ENCODE measurements around the gene TMPRSS6. TPM values are rescaled to one million over a fixed set of nuclear protein-coding genes. Genes with fewer than 3 reads are reported as not detected.

Gene TMPRSS6
- total RNA-seq, 2 experiments from 2014 or later, result 10.7 to 10.9 TPM

DNA sequence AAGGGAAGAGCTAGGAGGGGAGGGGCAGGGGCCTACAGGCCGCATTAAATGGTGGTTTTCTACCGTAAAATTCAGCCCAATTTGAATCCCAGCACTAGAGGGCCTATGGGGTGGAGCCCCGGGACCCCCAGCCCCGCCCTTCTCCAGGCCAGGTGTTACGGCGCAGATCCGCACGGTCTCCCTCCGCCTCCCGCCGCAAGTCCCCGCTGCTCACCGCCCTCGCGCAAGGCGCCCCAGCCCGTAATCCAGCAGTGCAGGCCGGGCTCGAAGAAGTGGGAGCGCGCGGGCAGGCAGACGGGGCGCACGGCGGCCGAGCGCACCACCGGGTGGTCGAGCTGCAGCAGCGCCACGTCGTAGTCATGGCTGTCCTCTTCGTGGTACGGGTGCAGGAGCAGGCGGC, 40.7 kb downstream of the TMPRSS6 start:
- CTCF ChIA-PET, result interaction anchor here (1.4 kb wide), 1 partner anchor 130 kb away, joined by 3 read pairs; no protein-coding TSS in a partner anchor
- DNase-seq, result no peak

DNA sequence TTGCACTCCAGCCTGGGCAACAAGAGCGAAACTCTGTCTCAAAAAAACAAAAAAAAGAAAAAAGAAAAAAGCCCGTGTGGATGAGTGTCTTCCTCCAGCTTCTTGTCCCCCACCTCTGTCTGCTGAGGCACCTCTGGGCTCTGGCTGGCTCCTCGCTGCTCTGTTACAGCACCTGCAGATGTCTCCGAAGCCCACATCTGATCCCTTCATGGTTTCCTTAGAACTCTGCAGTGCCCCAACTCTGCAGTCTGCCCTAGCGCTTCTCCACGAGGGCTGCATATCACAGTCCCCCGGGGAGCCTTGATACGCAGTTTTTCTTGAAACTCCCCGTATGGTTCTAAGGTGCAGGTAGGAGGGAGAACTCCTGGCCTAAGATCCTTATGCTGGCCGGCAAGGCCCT, 42.1 kb downstream of the TMPRSS6 start:
- intact Hi-C loops (cut with micrococcal nuclease), result no loop called here
- Mint-ChIP-seq H3K4me1 (ENCODE audit: low read depth) (peaks cover 6% of the 10 kb centered on the region), H3K9me3 (no peaks in the 10 kb centered on the region), H3K27me3 (ENCODE audit: low read depth) (peaks cover 27% of the 10 kb centered on the region), H3K4me3 (no peak overlapping the region), H3K27ac (no peak overlapping the region), H3K36me3 (ENCODE audit: low read depth) (peaks cover 2% of the 10 kb centered on the region)
- no peak for DNase-seq
- CTCF ChIA-PET, result no interaction called here

More for the DNA sequence above, 40.7 kb downstream of the TMPRSS6 start:
- peaks cover 27% of the 10 kb centered on the region for H3K27me3 Mint-ChIP-seq (ENCODE audit: low read depth)
- intact Hi-C loops (cut with micrococcal nuclease), result no loop called here
- no peaks in the 10 kb centered on the region for H3K9me3 Mint-ChIP-seq
- no peak overlapping the region for H3K27ac Mint-ChIP-seq
- peaks cover 2% of the 10 kb centered on the region for H3K36me3 Mint-ChIP-seq (ENCODE audit: low read depth)
- H3K4me3 Mint-ChIP-seq, result no peak overlapping the region
- no peaks in the 10 kb centered on the region for H3K4me1 Mint-ChIP-seq (ENCODE audit: low read depth)

DNA sequence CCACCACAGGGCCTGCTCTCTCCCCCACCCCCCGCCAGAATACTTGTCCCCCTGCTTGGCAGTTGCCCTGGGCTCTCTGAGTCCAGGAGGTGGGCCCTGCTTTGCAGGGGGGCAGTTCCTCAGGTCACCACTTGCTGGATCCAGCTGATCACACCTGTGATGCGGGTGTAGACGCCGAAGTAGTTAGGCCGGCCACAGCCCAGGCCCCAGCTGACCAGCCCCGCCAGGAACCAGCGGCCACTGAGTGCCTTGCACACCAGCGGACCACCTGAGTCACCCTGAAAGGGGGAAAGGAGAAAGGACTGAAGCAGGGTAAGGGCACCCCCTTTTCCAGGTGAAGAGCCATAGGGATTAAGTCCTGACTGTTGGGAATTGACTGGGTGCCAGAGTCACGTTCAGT, 43.6 kb downstream of the TMPRSS6 start:
- CTCF ChIA-PET, result interaction anchor here (1.1 kb wide), 1 partner anchor 11 kb away, joined by 3 read pairs; no protein-coding TSS in a partner anchor
- intact Hi-C loops (cut with micrococcal nuclease), result no loop called here
- no peak overlapping the region for H3K27ac Mint-ChIP-seq
- H3K4me3 Mint-ChIP-seq, result no peak overlapping the region
- peaks cover 27% of the 10 kb centered on the region for H3K27me3 Mint-ChIP-seq (ENCODE audit: low read depth)
- H3K9me3 Mint-ChIP-seq, result no peaks in the 10 kb centered on the region
- DNase-seq, result no peak
- H3K36me3 Mint-ChIP-seq (ENCODE audit: low read depth), result peaks cover 2% of the 10 kb centered on the region
- peaks cover 14% of the 10 kb centered on the region for H3K4me1 Mint-ChIP-seq (ENCODE audit: low read depth)

DNA sequence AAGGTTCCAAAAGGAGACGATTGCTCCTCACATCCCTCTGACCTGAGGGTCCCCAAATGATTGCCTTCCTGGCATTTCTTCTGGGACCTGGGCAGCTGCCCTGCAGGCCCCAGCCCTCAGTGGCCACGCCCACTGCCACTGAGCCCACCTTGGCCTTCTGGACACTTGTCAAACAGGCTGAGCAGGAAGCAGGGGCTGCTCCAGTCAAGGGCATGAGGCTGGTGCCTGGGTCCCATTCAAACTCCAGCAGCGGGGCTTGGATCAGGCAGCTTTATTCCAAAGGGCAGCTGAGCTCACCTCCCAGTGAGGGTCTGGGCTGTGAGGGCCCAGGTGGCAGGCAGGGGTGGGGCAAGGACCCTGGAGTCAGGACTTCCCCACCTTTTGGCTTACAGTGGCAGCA, 44.3 kb downstream of the TMPRSS6 start:
- no peak overlapping the region for H3K27ac Mint-ChIP-seq
- CTCF ChIA-PET, result interaction anchor here (0.6 to 1.1 kb wide), 2 partner anchors 12 to 119 kb away, joined by 3 read pairs; no protein-coding TSS in a partner anchor

DNA sequence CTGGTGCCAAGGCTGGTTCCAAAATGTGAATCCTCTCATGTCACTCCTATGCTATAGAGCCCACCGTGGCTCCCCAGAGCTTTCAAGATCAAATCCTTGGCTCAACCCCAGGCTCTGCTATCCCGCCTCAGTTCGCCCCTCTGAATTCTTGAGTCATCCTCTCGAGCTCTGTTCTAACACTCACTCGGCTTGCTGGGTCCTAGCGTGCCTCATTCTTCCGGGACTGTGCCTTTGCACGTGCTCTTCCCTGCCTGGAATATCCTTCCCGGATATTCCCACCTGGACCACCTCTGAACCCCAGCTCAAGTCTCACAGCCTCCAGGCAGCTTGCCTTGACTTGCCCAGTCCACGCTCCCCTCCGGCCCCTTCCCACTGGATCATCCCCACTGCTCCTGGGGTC, 45.0 kb downstream of the TMPRSS6 start:
- Mint-ChIP-seq H3K4me1 (ENCODE audit: low read depth) (peaks cover 25% of the 10 kb centered on the region), H3K36me3 (ENCODE audit: low read depth) (peaks cover 2% of the 10 kb centered on the region), H3K27ac (no peak overlapping the region), H3K9me3 (no peaks in the 10 kb centered on the region), H3K27me3 (ENCODE audit: low read depth) (peaks cover 16% of the 10 kb centered on the region), H3K4me3 (no peak overlapping the region)
- no peak for DNase-seq
- CTCF ChIA-PET, result no interaction called here
- intact Hi-C loops (cut with micrococcal nuclease), result no loop called here

More for the DNA sequence above, 44.3 kb downstream of the TMPRSS6 start:
- Mint-ChIP-seq H3K4me1 (ENCODE audit: low read depth) (peaks cover 20% of the 10 kb centered on the region), H3K27me3 (ENCODE audit: low read depth) (peaks cover 22% of the 10 kb centered on the region), H3K4me3 (no peak overlapping the region), H3K36me3 (ENCODE audit: low read depth) (peaks cover 2% of the 10 kb centered on the region), H3K9me3 (no peaks in the 10 kb centered on the region)
- no peak for DNase-seq
- intact Hi-C loops (cut with micrococcal nuclease), result no loop called here

DNA sequence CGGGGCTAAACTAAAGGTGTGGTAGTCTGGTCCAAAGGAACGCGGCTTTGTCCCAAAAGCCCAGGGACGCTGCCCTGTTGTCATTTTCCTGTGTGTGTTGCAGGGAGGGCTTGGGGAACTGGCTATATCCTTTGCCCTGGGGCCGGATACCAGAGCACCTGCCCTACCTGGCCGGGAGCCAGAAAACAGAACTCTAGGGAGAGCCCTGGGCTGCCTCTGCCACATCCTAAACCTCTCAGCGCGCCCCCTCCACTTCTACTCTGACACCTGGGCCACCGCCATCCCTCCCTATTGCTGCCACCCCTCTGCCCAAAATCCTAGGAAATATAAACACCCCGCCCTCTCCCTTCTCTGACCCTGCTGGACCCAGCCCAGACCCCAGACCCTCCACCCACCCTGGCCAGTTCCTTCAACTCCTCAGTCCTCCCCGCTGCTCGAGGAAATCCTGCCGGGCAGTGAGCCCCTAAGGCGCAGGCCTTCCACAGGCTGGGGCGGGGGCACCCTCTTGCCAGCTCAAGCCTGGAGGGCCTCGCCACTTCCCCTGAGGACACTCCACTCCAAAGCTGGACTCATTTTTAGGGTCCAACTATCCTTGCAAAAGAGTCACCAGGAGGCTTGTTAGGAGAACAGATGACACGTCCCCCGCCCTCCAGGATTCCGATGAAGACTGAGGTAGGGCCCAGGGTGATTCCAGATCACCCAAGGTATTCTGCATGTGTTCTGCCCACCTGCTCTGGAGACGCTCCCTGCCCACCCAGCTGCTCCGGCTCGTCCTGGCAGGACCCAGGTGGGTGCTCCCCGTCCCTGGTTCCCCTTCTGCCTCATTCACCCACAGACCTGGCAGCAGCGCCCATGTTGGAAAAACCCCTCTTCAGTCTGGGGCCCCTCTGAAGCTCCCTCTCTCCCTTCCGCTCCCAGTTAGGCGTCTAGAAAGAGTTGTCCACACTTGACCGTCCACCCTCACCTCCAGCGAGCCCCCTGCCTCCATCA, 45.8 kb downstream of the TMPRSS6 start:
- DNase-seq, result peak; percentile 21
- intact Hi-C loops (cut with micrococcal nuclease), result no loop called here
- CTCF ChIA-PET, result no interaction called here
- Mint-ChIP-seq H3K27ac (no peak overlapping the region), H3K4me3 (no peak overlapping the region), H3K36me3 (ENCODE audit: low read depth) (peaks cover 2% of the 10 kb centered on the region), H3K4me1 (ENCODE audit: low read depth) (peaks cover 25% of the 10 kb centered on the region), H3K9me3 (no peaks in the 10 kb centered on the region), H3K27me3 (ENCODE audit: low read depth) (peaks cover 12% of the 10 kb centered on the region)

DNA sequence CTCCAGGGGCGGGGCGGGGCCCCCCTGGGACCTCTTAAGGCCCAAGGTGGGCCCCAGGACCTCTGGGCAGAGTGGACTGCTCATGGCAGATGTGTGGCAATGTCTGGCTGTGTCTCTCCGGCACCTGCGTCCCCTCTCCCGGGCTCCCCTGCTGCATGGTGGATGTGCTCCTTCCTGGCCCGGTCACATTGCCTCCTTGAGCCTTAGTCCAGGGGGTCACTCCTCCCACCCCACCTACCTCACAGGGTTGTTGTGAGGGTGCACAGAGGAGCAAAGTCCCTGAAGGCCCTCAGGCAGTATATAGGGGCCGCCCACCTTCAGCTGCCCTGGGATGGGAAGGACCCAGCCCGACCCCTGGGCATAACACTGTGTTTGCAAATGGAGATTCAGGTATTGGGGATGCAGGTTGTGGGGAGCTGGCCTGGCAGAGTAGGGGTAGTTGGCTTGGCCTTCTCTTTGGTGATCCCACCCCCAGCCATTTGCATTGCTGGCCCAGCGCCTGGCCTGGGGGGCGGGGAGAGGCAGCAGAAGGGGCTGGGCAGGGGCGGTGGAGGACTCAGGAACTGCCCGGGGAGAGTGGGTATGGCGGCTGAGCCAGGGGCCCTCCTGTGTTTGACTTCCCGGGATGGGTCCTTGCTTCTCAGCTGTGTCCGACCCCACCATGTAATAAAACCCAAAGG, 46.7 kb downstream of the TMPRSS6 start:
- CTCF ChIA-PET, result no interaction called here
- intact Hi-C loops (cut with micrococcal nuclease), result no loop called here
- no peak for DNase-seq
- peaks cover 5% of the 10 kb centered on the region for H3K27me3 Mint-ChIP-seq (ENCODE audit: low read depth)
- H3K4me3 Mint-ChIP-seq, result no peak overlapping the region
- H3K36me3 Mint-ChIP-seq (ENCODE audit: low read depth), result peaks cover 2% of the 10 kb centered on the region
- no peaks in the 10 kb centered on the region for H3K9me3 Mint-ChIP-seq
- H3K27ac Mint-ChIP-seq, result no peak overlapping the region
- H3K4me1 Mint-ChIP-seq (ENCODE audit: low read depth), result peaks cover 25% of the 10 kb centered on the region

DNA sequence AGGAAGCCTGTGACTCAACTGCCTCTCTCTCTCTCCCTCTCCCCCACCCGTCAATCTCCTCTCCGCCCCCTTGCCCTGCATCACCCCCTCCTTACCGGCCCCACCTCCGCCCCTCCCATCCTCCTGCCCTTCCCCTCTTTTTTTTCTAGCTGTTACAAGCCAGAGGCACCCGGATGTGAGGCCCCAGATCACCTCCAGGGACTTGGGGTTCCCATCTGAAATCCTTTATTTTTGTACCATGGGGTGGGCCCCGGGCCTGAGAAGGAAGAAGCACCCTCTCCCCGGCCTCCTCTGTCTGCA, 47.2 kb downstream of the TMPRSS6 start:
- peak; percentile 18 for DNase-seq
- no peak overlapping the region for H3K4me3 Mint-ChIP-seq
- intact Hi-C loops (cut with micrococcal nuclease), result no loop called here
- CTCF ChIA-PET, result no interaction called here
- peaks cover 2% of the 10 kb centered on the region for H3K36me3 Mint-ChIP-seq (ENCODE audit: low read depth)
- H3K27me3 Mint-ChIP-seq (ENCODE audit: low read depth), result peaks cover 3% of the 10 kb centered on the region
- H3K27ac Mint-ChIP-seq, result no peak overlapping the region
- H3K4me1 Mint-ChIP-seq (ENCODE audit: low read depth), result peaks cover 25% of the 10 kb centered on the region
- no peaks in the 10 kb centered on the region for H3K9me3 Mint-ChIP-seq

DNA sequence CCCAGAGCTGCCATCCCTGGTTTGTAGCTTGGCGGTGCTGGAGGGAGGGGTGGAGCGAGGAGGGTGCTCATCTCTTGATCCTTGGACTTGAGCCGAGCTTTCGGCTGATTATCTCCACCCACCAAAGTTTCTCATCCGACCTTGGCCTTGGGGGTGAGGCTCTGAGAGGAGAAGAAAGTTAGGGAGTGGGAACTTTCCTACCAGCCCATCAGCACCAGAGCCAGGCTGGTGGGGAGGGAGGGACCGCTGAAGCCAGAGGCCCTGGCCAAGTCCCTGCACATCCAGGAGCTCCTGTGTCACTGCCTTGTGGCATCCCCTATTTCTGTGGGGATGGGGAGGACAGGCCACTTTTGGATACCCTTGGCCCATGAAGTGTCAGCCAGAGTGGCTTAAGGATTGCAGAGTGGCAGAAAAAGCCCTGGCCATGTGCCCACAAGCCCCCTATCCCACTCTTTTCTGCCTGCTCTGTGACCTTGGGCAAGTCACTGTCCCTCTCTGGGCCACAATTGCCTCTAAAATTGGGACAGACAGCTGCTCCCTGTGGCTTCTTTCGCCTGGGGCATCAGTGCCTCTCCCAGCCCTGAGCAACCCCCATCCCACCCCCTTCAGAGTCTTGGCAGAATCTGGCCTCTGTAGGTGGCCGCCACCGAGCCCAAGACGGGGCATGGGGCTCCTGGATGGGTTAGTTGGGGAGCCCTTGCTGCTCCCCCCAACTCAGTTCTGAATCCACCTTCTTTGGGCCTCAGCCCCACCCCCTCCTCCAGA, 47.7 kb downstream of the TMPRSS6 start:
- peaks cover 25% of the 10 kb centered on the region for H3K4me1 Mint-ChIP-seq (ENCODE audit: low read depth)
- H3K4me3 Mint-ChIP-seq, result no peak overlapping the region
- no peaks in the 10 kb centered on the region for H3K9me3 Mint-ChIP-seq
- CTCF ChIA-PET, result no interaction called here
- intact Hi-C loops (cut with micrococcal nuclease), result no loop called here
- H3K36me3 Mint-ChIP-seq (ENCODE audit: low read depth), result peaks cover 4% of the 10 kb centered on the region
- no peak for DNase-seq
- H3K27me3 Mint-ChIP-seq (ENCODE audit: low read depth), result no peaks in the 10 kb centered on the region
- no peak overlapping the region for H3K27ac Mint-ChIP-seq

DNA sequence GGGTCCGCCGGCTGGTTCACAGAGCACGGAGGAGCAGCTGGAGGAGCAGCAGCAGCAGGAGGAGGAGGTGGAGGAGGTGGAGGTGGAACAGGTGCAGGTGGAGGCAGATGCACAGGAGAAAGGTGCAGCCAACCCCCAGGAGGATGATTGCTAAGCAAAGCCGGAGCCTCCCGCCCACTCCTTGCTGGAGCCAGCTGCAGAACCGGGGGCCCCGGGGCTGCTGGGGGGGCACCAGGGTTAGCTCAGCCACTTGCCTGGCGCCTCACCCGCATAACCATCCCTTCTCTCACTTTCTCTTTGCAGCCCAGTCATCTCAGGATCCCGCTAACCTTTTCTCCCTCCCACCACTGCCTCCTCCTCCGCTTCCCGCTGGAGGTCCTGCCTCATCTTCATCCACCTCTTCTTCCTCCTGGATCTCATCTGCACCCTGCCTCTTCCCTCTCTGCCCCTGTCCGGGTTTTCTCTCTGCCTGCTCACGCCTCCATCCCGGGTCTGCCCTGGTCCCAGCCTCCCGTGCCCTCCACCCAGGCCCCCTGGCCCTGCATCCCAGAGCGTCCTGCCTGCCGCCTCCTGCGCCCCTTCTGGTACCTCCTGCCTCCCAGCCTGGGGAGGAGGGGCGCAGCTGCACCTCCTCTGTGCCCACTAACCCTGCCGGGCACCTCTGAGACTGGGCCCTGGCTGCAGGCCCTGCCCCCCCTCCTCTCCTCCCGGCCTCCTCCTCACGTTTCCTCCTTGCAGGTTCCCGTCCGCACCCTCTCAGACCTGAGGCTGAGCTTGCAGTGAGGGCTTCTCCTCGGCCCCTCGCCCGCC, 48.5 kb downstream of the TMPRSS6 start:
- no peaks in the 10 kb centered on the region for H3K9me3 Mint-ChIP-seq
- H3K27me3 Mint-ChIP-seq (ENCODE audit: low read depth), result no peaks in the 10 kb centered on the region
- peaks cover 7% of the 10 kb centered on the region for H3K36me3 Mint-ChIP-seq (ENCODE audit: low read depth)
- intact Hi-C loops (cut with micrococcal nuclease), result no loop called here
- peaks cover 25% of the 10 kb centered on the region for H3K4me1 Mint-ChIP-seq (ENCODE audit: low read depth)
- no peak overlapping the region for H3K4me3 Mint-ChIP-seq
- DNase-seq, result peak; percentile 70
- peak overlapping the region; percentile 30 for H3K27ac Mint-ChIP-seq
- CTCF ChIA-PET, result no interaction called here

DNA sequence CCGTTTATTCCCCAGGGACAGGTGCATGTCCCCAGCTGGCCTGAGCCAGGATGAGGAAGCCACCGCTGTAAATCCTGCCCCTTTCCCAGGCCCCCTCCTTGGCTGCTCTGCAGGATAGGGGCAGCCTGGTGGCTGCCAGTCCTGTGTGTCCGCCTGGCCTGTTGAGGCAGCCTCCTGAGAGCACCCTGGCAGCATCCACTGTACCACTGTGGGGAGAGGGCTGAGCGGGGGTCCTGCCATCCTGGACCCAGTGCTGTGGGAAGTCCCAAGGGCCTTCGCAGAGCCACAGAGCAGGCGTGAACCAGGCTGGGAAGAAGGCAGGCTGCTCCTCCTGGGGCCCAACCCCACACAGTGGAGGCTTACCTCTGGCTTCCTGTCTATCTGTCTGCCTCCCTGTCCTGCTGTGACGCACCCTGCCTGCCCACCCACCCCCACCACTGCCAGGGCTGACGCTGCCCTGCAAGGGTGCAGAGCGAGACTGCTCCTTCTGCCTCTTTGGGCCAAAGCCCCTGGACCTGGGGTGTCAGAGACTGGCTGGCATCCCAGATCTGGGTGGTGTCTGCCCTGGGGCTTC, 49.5 kb downstream of the TMPRSS6 start:
- H3K36me3 Mint-ChIP-seq (ENCODE audit: low read depth), result peaks cover 8% of the 10 kb centered on the region
- CTCF ChIA-PET, result no interaction called here
- H3K27me3 Mint-ChIP-seq (ENCODE audit: low read depth), result no peaks in the 10 kb centered on the region
- peaks cover 25% of the 10 kb centered on the region for H3K4me1 Mint-ChIP-seq (ENCODE audit: low read depth)
- intact Hi-C loops (cut with micrococcal nuclease), result no loop called here
- no peak overlapping the region for H3K4me3 Mint-ChIP-seq
- no peaks in the 10 kb centered on the region for H3K9me3 Mint-ChIP-seq
- H3K27ac Mint-ChIP-seq, result no peak overlapping the region
- DNase-seq, result peak; percentile 18
